AG09309 (cell line): ENCODE data around the gene ATP5MC3.

ENCODE experiments used
- DNase-seq: peaks from one replicate; pipeline ENCODE4 v3.0.0-alpha.2; 2010; ENCODE audit warnings: low read depth
- H3K4me3 ChIP-seq: 2 replicates; pipeline ENCODE4 v1.5.1; 2011; ENCODE audit warnings: mild to moderate bottlenecking, low read depth, low read length, moderate library complexity; ENCODE audit not compliant: control insufficient read depth
- TF ChIP-seq, protein P1 (sequence below): IDR thresholded peaks from 2 replicates; pipeline ENCODE4 v1.5.1; 2011; ENCODE audit warnings: mild to moderate bottlenecking, low read depth, low read length, inconsistent platforms; ENCODE audit not compliant: insufficient read depth, control insufficient read depth; ENCODE audit errors: missing control alignments

ATP5MC3 gene

GRCh38 chr2:175170659-175171304 lies 10.7 kb downstream of the ATP5MC3 start:
- TF ChIP-seq, protein P1, sequence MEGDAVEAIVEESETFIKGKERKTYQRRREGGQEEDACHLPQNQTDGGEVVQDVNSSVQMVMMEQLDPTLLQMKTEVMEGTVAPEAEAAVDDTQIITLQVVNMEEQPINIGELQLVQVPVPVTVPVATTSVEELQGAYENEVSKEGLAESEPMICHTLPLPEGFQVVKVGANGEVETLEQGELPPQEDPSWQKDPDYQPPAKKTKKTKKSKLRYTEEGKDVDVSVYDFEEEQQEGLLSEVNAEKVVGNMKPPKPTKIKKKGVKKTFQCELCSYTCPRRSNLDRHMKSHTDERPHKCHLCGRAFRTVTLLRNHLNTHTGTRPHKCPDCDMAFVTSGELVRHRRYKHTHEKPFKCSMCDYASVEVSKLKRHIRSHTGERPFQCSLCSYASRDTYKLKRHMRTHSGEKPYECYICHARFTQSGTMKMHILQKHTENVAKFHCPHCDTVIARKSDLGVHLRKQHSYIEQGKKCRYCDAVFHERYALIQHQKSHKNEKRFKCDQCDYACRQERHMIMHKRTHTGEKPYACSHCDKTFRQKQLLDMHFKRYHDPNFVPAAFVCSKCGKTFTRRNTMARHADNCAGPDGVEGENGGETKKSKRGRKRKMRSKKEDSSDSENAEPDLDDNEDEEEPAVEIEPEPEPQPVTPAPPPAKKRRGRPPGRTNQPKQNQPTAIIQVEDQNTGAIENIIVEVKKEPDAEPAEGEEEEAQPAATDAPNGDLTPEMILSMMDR, result no peak
- no peak overlapping the region for H3K4me3 ChIP-seq
- no peak for DNase-seq

GRCh38 chr2:175169191-175169590 lies 12.3 kb downstream of the ATP5MC3 start:
- DNase-seq, result no peak
- no peak overlapping the region for H3K4me3 ChIP-seq
- TF ChIP-seq, protein P1, result no peak

DNA sequence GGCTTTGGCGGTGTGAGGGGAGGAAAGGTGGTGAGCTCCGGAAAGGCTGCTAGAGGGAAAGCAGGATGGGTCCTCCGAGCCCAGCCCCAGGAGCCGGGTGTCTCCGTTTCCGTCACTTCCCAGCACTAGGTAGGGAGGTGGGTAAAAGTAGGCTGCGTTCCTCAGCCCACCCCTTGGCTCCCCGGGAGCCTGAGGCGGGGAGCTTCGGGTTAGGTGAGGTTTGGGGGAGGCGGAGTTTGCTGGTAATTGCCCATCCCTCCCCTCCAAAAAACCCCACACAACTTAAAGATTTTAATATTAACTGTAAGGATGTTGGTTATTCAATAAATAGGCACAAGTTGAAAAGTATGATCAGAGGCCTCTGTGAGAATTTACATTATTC lies 13.0 kb downstream of the ATP5MC3 start:
- peak overlapping the region; percentile 95 for H3K4me3 ChIP-seq
- DNase-seq, result no peak
- TF ChIP-seq, protein P1, result no peak

GRCh38 chr2:175167792-175168563 lies 13.5 kb downstream of the ATP5MC3 start, which contains the start of gene ATF2:
ATF2 (minus strand) TSS chr2:175168203; CDS start chr2:175136443, 31,760 bp downstream.
- DNase-seq, result peak; percentile 98
- peak within 1 kb of the TSS; percentile 95 for H3K4me3 ChIP-seq
- TF ChIP-seq, protein P1, result no peak

DNA sequence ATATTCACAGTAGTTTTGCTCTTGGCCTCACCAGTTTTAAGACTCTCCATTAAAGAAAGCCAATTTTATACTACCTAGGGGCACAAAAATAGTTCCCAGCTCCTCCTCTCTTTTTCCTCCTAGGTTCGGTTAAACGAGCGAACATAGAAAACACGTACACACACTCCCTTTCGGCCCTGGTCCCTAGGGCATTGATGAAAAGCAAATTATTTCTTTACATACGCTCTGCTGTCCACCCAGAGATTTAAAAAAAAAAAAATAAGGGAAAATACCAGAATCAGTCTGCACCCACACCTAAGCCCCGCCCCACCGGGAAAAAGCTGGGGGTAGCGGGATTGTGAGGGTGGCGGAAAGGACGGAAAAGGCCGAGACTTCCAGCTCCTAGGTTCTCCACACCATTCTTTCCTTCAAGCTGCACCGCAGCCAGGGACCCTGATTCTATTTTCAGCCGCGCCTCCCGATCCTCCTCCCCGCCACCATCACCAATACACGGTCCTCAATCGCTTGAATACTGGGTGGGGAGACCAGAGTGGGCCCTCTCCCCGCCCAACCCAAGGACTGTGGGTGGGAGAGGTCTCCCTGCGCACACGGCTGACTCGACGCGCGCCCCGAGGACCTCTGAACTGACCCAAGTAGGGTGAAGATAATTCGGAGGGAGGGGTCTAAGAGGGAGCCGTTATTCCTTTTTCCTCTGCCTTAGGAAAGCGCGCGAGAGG lies 14.3 kb downstream of the ATP5MC3 start:
- no peak for DNase-seq
- TF ChIP-seq, protein P1, result no peak
- H3K4me3 ChIP-seq, result peak overlapping the region; percentile 95

GRCh38 chr2:175166216-175166824 lies 15.2 kb downstream of the ATP5MC3 start:
- DNase-seq, result no peak
- peak overlapping the region; percentile 95 for H3K4me3 ChIP-seq
- TF ChIP-seq, protein P1, result no peak
